ENCODE results near the gene FGD2. TPM values are rescaled to one million over a fixed set of nuclear protein-coding genes. Genes with fewer than 3 reads are reported as not detected.

Gene FGD2
- total and polyA plus RNA-seq, 9 of the 15 experiments (the other 6 are each of a cell fraction or from before 2014, with no cell fraction given), result 0.09 TPM; not detected in 8

- TF ChIP-seq CHD7 (IDR thresholded peaks at IDR 0.05; ENCODE audit: low read depth, low read length) (no peak), ZNF12 (CRISPR knock-in tag; IDR thresholded peaks at IDR 0.05) (no peak), RREB1 (CRISPR knock-in tag; IDR thresholded peaks at IDR 0.05) (no peak), SIRT6 (IDR thresholded peaks at IDR 0.05; ENCODE audit: low read depth, low read length) (no peak), PRDM10 (IDR thresholded peaks at IDR 0.05; ENCODE audit: partially characterized antibody) (no peak), BMI1 (IDR thresholded peaks at IDR 0.05; ENCODE audit: low read length) (no peak)
Observed at GRCh38 chr6:36985417-36985807, 20.0 kb upstream of the FGD2 start (continued).
